HG03442 (cell line): Measurements from ENCODE around the gene CASP8.

Experiments
- ATAC-seq: cut with Tn5 transposase; IDR thresholded peaks from one replicate; pipeline ENCODE4 v1.9.1; 2021; ENCODE audit warnings: mild to moderate bottlenecking, moderate library complexity; ENCODE audit not compliant: unreplicated experiment

Gene CASP8

DNA sequence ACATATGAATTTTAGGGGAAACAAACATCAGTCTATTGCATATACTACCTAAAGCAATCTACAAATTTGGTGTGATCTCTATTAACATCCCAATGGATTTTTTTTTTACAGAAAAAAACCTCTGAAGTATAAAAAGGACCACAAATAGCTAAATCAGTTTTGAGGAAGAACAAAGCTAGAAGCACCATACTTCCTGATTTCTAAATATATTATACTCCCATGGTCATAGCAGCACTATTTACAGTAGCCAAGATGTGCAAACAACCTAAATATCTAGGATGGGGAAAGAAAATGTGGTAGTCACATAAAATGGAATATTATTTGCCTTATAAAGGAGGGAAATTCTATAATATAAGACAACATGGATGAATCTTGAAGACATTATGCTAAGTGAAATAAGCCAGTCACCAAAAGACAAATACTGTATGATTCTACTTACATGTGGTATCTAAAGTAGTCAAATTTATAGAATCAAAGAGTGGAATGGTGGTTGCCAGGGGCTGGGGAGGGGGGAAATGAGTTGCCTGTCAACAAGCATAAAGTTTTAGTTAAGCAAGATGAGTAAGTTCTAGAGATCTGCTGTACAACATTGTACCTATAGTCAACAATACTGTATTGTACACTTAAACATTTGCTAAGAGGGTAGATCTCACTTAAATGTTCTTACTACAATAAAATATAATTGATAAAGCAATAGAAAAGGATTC is 17.6 kb upstream of the CASP8 start:
- ATAC-seq, result no peak

DNA sequence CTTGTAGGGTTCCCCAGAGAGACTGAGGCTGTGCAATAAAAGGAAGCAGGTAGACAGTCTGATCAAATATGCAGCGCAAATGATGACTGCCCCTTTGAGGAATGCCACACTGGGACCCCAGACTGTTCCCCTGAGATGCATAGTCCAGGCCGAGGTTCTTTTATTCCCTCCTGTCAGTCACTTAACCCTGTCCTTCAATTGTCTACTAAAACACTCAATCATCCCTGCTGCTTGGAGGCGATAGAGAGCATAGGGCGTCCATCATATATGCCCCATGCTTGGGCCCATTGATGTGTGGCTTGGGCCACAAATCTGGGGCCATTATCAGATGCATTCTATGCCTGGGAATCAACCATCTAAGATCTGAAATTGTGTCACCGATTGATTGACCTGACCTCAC is 15.5 kb upstream of the CASP8 start:
- no peak for ATAC-seq

GRCh38 chr2:201246280-201246679 is 14.1 kb upstream of the CASP8 start:
- no peak for ATAC-seq

DNA sequence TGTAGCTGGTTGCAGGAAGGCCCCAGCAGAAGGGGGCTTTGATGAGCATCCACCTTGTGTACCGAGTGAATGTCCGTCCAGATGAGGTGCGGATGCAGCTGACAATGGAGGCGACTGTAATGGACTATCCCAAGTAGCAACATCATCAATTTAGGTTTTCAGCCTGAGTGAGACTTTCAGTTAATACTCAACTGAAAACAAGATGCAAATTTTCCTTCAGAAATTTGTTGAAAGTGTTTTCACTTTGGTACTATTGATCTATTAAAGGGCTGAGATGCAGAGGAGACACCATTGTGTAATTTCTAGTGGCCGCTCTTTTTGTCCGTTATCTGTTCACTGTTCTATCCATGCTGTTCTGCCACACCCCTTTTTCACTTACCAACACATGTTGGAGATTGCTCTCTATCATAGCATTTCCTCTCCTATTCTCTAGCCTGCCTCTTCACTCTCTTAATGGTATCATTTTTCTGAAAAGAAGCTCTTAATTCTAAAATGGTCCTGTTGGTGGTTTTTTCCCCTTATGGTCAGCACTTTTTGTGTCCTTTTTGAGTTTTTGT is 12.0 kb upstream of the CASP8 start:
- no peak for ATAC-seq

DNA sequence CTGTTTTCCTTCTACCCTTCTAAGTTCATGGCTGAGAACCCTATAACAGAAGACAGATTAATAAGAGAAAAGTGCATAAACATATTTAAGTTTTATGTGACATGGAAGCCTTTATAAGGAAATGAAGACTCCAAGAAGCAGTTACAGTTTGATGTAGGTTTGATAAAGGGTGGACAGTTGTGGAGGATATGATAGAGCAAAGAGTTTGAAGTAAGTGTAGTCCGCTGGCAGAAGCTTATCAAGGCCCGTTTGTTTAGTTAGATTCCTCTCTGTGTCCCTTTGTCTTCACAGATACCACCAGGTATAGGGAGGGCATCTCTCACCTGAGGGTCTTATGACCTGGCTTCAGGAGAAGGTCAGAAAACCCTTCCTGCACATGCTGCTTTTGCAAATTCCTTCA is 10.4 kb upstream of the CASP8 start:
- ATAC-seq, result no peak

- ATAC-seq, result no peak
Measured at GRCh38 chr2:201250741-201251140, 9.6 kb upstream of the CASP8 start.

GRCh38 chr2:201254081-201254730 is 6.1 kb upstream of the CASP8 start:
- no peak for ATAC-seq

DNA sequence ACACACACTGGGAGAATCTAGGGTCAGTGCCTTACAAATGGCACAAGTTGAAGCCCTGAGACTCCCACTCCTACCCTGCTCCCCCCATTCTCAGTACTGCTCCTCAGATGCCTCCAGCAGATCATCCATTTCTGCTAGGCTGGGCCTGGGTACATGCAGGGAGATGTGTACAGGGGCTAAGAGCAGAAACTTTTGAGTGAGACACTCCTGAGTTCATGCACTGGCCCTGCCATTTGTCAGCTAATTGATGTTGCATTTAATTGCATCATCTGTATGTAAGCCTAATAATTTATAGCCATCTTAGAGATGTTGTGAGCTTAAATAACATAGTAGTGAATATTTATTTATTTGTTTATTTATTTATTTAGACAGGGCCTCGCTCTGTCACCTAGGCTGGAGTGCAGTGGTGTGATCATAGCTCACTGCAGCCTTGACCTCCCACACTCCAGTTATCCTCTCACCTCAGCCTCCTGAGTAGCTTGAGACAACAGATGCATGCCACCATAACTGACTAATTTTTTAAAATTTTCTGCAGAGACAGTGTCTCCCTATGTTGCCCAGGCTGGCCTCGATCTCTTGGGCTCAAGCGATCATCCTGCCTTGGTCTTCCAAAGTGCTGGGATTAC is 4.8 kb upstream of the CASP8 start:
- ATAC-seq, result no peak

DNA sequence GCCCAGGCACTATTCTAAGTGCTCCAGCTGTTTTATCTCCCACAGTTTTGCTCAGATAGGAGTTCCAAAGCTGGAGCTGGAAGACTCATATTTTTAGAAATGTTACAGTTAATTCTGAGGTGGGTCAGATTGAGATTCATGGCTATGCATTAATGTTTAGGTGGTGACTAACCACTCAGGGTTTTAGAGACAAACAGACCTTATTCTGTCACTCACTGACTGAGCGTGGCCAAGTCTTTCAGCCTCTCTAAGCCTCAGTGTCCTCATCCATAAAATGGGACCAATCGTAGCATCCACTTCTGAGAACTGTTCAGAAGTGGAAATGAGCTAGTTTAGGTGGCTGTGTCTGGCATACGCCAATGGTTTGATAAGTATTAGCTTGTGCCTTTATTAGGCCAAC is 4.3 kb upstream of the CASP8 start:
- no peak for ATAC-seq

GRCh38 chr2:201257381-201257955 is 2.9 kb upstream of the CASP8 start:
- ATAC-seq, result peak; percentile 45

GRCh38 chr2:201257956-201258665 is 2.2 kb upstream of the CASP8 start:
- peak; percentile 53 for ATAC-seq

DNA sequence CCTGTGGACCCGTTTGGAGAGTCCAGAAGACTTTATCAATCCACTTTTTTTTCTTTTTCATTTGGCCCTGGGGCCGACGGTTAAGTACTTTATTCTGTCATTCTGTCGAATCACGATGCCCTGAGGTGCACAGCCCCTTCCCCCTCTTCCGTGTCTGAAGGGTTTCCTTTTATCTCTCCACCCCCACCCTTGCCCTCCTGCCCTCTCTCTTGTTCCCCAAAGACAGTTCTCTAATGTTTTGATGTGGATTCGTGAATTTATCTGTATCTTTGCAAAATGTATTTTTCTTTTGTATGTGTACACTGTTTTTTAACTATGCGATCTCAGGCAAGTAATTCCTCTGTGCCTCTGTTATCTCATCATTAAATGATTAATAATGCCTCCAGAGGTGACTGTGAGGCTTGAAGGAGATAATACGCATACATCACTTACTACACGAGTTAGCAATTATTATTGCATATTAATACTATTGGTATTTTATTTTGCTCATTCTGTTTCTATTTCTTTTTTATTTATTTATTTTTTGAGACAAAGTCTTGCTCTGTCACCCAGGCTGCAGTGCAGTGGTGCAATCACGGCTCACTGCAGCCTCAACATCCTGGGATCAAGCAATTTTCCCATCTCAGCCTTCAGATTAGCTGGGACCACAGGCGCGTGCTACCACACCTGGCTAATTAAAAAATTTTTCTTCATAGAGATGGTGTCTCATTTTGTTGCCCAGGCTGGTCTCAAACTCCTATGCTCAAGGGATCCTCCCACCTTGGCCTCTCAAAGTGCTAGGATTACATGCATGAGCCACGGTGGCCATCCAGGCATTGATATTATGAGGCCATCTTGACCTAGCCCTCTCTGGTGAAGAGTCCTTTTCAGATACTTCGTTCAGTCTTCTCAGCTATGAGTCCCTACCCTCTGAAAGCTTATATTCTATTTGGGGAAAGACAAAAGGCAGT is 1.4 kb upstream of the CASP8 start:
- ATAC-seq, result no peak

GRCh38 chr2:201261471-201261870 is 1.1 kb downstream of the CASP8 start:
- no peak for ATAC-seq

GRCh38 chr2:201261906-201262305 is 1.6 kb downstream of the CASP8 start:
- ATAC-seq, result no peak

DNA sequence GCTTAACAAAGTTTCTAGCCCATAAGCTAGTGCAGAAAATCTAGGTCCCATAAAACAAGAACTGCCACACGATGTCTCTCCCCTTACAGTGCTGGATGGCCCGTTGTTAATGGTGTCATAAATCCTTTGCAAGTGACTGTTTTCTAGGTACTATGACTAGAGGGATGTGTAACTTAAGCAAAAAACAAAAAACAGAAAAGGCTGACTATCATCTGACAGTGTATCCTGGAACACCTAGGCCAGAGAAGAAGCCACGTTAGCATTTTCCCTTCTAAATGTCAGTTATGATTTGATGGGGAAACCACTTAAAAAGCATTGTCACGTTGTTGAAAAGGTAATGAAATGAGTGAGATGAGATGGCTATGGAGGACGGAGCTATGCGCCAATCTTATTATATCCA is 2.4 kb downstream of the CASP8 start:
- ATAC-seq, result no peak

DNA sequence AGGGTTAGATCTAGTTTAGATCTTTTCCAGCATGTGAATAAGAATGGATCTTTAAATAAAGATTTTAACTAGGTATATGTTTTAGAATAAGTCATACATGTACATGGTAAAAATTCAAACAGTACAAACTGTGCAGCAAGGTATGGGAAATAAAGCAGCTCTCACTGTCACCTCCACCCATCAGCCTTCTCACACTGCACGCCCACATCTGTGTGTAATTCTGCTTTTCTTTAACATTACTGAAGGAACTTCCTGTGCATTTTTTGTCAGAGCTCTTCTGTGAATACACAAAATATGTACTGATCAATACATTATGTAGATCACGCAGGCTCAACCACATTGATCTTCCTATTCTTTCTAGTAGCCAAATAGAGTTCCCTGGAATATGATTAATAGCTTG is 3.4 kb downstream of the CASP8 start:
- ATAC-seq, result no peak

GRCh38 chr2:201264472-201265173 is 4.3 kb downstream of the CASP8 start:
- ATAC-seq, result no peak

DNA sequence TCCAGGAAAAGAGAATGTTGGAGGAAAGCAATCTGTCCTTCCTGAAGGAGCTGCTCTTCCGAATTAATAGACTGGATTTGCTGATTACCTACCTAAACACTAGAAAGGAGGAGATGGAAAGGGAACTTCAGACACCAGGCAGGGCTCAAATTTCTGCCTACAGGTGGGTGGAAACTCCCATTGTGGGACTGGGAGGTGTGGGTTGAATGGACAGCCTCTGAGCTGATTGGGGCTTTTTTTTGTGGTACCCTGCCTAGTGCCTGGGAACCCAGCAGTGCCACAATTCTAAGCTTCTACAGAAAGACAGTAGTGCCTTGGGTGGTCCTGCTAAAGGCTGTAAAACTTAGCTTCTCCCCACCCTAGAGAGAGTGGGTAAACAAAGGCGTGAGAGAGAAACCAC is 6.3 kb downstream of the CASP8 start:
- ATAC-seq, result no peak

DNA sequence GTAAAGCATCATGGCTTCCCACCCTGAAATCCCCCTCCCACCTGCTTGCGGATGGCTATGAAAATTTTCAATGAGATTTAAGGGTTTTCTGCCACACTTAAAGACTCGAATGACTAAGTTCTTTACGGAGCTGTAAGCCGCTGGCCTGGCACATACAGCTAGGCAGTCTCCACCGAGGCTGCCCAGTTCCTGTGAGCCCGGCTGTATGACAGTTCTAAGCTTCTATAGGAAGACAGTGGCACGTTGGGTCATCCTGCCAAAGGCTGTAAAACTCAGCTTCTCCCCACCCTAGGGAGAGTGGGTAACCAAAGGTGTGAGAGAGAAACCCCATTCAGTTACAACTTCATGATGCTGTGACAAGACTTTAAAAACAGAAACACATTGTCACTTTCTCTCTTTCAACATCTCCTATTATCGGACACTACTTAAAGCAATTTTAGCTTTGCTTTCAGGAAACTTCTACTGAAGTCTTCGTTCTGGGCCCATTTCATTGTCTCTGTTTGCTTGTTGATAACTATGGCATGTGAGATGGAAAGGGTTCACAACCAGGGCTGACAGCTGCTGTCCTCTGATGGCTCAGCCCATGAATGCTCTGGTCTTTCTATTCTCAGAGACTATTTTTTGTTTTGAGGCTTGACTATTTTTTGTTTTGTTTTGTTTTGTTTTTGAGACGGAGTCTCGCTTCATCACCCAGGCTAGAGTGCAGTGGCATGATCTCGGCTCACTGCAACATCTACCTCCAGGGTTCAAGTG is 7.1 kb downstream of the CASP8 start:
- ATAC-seq, result no peak
